Naive thymus-derived CD8-positive, alpha-beta T cell (primary cell): Measurements from ENCODE around the gene NR3C1. TPM values are rescaled to one million over a fixed set of nuclear protein-coding genes. Genes with fewer than 3 reads are reported as not detected.

ENCODE experiments used
- ATAC-seq, 2 donors: fragments of 150-1000 bp; cut with Tn5 transposase in 1 of 2; sonication (Bioruptor Pico), chemical (Tn5 transposase) in 1 of 2; 1 replicate in 1 of 2; 2 replicates in 1 of 2; pipeline ENCODE4 v1.10.0; 2021; ENCODE audit warnings: mild to moderate bottlenecking in 2 of 2, moderate library complexity in 2 of 2
- POLR2A ChIA-PET: fragments of 350-600 bp; sonication (Branson Sonifier 250); formaldehyde crosslinking; loops from one replicate; lab custom pipeline; 2021; ENCODE audit warnings: antibody characterized with exemption; lab: Charles Lee
- DNase-seq, 10 donors: peaks; one replicate each; pipeline versions ENCODE4 v3.0.0 to v3.0.0-alpha.2; 2020 to 2022
- H3K27ac Mint-ChIP-seq, 10 donors: one replicate each; pipeline ENCODE4 v1.8.0; 2020 to 2022; ENCODE audit warnings: mild to moderate bottlenecking in 10 of 10, mixed read lengths in 10 of 10, moderate library complexity in 4 of 10, inconsistent platforms in 1 of 10
- H3K27me3 Mint-ChIP-seq, 5 donors: one replicate each; pipeline ENCODE4 v1.8.0; 2021 to 2022; ENCODE audit warnings: mixed read lengths in 5 of 5
- H3K36me3 Mint-ChIP-seq, 3 donors: one replicate each; pipeline ENCODE4 v1.8.0; 2020 to 2022; ENCODE audit warnings: mixed read lengths in 3 of 3, mild to moderate bottlenecking in 2 of 3, inconsistent platforms in 1 of 3
- H3K4me1 Mint-ChIP-seq, 4 donors: one replicate each; pipeline ENCODE4 v1.8.0; 2021 to 2022; ENCODE audit warnings: mixed read lengths in 4 of 4
- H3K4me3 Mint-ChIP-seq, 10 donors: one replicate each; pipeline ENCODE4 v1.8.0; 2020 to 2022; ENCODE audit warnings: mild to moderate bottlenecking in 10 of 10, mixed read lengths in 10 of 10, moderate library complexity in 6 of 10, inconsistent platforms in 1 of 10
- H3K9me3 Mint-ChIP-seq, 9 donors: one replicate each; pipeline ENCODE4 v1.8.0; 2020 to 2022; ENCODE audit warnings: mixed read lengths in 9 of 9, mild to moderate bottlenecking in 3 of 9, inconsistent platforms in 1 of 9, moderate library complexity in 1 of 9
- polyA plus RNA-seq, 3 donors: library from polyadenylated mRNA; unstranded; fragments of 300-500 nt; fragmentation: Illumina TruSeq; gene quantifications; one replicate each; pipeline ENCODE4 v1.2.3, GENCODE V29; 2021
- total RNA-seq, 8 experiments: library from RNA in 2 of 8; stranded (reverse) in 2 of 8; gene quantifications; one replicate each; pipeline ENCODE4 v1.2.3 and lab custom pipeline; 2021 to 2026

Gene NR3C1
- total and polyA plus RNA-seq, 5 experiments from 2014 or later: 60.2 to 133 (median 83.9) TPM

DNA sequence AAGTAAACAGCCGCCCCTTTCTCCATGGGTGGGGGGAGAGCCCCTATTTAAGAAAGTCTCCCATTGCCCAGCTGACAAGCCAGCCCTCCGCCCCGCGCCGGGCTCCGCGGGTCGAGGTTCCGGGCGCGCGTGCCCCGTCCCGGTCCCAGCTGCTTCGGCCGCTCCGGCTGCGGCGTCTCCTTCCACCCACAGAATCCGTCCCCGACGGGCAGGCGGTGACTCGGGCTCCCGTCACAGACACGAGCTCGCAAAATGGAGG is 223 bp downstream of the NR3C1 start:
- peak overlapping the region in 8 of 10 donors; percentile 53 to 91 (median 84) for H3K27ac Mint-ChIP-seq
- H3K27me3 Mint-ChIP-seq: no peaks in the 10 kb centered on the region
- H3K4me1 Mint-ChIP-seq: peaks cover 20 to 48% (median 46%) of the 10 kb centered on the region in 4 donors
- H3K36me3 Mint-ChIP-seq: peaks cover 0 to 23% (median 23%) of the 10 kb centered on the region in 3 donors
- peaks cover 0 to 8% (median 0%) of the 10 kb centered on the region in 9 donors for H3K9me3 Mint-ChIP-seq
- DNase-seq: no peak
- peak; percentile 5 to 16 for ATAC-seq
- POLR2A ChIA-PET: interaction anchor here (0.6 to 3.4 kb wide), 18 partner anchors 11 to 789 kb away, joined by 3 to 190 read pairs (median 6); partner anchors contain the start of genes KCTD16 and YIPF5
- peak overlapping the region; percentile 70 to 96 (median 90) for H3K4me3 Mint-ChIP-seq

DNA sequence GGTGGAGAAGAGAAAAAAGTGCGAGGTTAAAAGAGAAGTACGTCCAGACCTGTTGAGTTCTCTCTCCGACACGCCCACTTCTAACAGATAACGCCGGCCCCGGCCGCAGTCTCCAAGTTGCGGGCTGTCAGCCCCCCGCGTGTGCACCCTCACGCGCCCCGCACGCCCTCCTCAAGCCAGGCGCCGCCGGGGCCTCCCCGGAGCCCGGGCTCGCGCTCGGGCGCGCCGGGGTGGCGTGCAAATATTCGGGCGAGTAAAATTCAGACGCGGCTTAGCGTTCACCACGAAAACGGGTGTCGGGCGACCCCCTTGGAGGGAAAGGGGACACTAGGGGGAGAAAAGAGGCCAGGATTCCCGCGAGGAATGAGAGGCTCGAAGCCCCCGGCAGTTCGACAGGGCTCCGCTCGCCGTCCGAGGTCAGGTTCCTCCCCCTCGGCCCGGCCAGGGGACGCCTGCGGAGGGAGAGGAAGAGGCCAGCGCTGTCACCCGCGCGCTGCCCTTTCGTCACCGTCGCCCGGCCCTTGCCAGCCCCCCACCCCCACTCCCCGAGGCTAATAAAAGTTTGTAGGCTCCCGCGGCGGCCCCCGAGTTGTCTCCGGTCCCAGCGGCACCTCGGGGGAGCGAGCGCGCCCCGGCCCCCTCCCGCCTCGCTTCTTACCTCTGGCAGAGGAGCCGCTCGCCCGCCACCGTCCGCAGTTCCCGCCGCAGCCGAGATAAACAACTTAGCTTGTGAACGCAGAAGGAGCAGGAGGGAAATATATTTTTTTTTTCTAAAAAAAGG is 743 bp downstream of the NR3C1 start:
- POLR2A ChIA-PET: interaction anchor here (0.6 to 3.4 kb wide), 16 partner anchors 11 to 786 kb away, joined by 3 to 190 read pairs (median 8); partner anchors contain the start of genes KCTD16 and YIPF5
- Mint-ChIP-seq H3K36me3 (peaks cover 0 to 23% (median 22%) of the 10 kb centered on the region in 3 donors), H3K4me3 (peak overlapping the region; percentile 70 to 96 (median 91)), H3K9me3 (peaks cover 0 to 8% (median 0%) of the 10 kb centered on the region in 9 donors), H3K27ac (peak overlapping the region; percentile 31 to 95 (median 86)), H3K27me3 (no peaks in the 10 kb centered on the region), H3K4me1 (peaks cover 20 to 53% (median 46%) of the 10 kb centered on the region in 4 donors)
- DNase-seq (peak; percentile 45 to 81 (median 50)), ATAC-seq (peak; percentile 1 to 4)

DNA sequence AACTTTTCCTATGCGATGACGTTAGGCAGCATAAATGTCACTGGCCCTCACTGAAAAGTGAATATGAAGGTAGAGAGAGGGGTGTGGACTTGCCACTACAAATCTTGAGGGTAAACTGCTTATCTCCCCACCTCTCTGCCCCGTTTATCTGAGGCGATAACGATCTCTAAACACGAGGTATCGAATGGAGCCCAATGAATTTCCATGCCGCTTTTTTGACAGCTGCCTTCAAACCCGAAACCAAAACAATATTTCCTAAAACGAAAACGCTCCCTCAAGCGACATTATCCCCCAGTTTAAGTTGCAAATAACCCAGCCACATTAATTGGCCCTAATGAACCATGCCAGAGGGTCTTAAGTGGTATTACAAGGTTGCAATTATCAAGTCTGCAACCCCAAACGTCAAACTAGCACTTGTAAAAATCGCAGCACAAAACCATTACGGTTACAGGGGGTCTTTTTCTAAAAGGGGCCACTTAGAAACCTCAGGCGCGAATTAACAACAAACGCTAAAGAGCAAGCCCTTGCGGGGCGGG is 1.4 kb downstream of the NR3C1 start:
- DNase-seq (peak in 4 of 10 donors; percentile 18 to 35 (median 30)), ATAC-seq (no peak)
- Mint-ChIP-seq H3K27me3 (no peaks in the 10 kb centered on the region), H3K36me3 (peaks cover 0 to 23% (median 22%) of the 10 kb centered on the region in 3 donors), H3K4me3 (peak overlapping the region; percentile 70 to 96 (median 91)), H3K9me3 (peaks cover 0 to 8% (median 0%) of the 10 kb centered on the region in 9 donors), H3K4me1 (peaks cover 20 to 59% (median 49%) of the 10 kb centered on the region in 4 donors), H3K27ac (peak overlapping the region; percentile 31 to 95 (median 86))
- POLR2A ChIA-PET: interaction anchor here (0.6 to 3.4 kb wide), 3 partner anchors 386 to 1559 kb away, joined by 4 to 37 read pairs (median 5); no protein-coding TSS in a partner anchor

DNA sequence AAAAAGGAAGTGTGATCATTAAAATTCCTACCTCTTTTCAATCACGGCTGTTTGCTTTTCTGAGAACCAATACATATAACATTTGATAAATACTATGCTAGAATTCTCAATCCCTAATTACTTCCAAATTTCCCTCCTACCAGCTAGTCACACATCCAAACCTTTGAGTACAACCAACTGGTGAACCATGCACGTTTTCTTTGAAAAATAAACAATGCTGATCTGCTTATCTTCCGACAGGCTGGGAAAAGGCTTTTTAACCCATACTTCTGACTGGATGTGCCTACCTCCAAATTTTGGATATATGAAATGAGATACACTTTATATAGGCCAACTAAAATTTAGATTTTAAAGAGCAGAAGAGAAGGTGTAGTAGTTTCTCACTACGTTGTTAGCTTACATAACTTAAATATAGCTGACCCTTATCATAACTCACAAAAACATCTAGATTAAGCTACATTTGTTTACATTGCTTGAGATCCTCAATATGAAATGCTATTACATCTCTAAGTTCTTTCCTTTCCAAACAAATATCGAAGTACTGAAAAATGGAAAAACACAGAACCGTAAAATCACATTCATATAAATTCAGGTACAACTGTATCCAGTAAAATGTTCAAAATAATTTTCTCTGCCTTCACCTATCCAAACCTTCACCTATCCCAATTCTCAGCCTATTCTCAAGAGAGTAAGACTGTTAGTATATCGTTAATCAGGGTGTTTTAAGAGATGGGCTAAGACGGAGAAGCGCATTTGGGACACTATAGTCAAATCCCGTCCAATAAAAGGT is 2.1 kb downstream of the NR3C1 start:
- no peak for DNase-seq
- Mint-ChIP-seq H3K9me3 (peaks cover 0 to 4% (median 0%) of the 10 kb centered on the region in 9 donors), H3K4me1 (peaks cover 22 to 65% (median 53%) of the 10 kb centered on the region in 4 donors), H3K27ac (peak overlapping the region in 9 of 10 donors; percentile 31 to 95 (median 86)), H3K4me3 (peak overlapping the region; percentile 70 to 96 (median 91)), H3K36me3 (peaks cover 0 to 27% (median 22%) of the 10 kb centered on the region in 3 donors), H3K27me3 (no peaks in the 10 kb centered on the region)
- POLR2A ChIA-PET: interaction anchor here (0.6 kb wide), 2 partner anchors 385 to 1559 kb away, joined by 4 to 5 read pairs; no protein-coding TSS in a partner anchor
- no peak for ATAC-seq

DNA sequence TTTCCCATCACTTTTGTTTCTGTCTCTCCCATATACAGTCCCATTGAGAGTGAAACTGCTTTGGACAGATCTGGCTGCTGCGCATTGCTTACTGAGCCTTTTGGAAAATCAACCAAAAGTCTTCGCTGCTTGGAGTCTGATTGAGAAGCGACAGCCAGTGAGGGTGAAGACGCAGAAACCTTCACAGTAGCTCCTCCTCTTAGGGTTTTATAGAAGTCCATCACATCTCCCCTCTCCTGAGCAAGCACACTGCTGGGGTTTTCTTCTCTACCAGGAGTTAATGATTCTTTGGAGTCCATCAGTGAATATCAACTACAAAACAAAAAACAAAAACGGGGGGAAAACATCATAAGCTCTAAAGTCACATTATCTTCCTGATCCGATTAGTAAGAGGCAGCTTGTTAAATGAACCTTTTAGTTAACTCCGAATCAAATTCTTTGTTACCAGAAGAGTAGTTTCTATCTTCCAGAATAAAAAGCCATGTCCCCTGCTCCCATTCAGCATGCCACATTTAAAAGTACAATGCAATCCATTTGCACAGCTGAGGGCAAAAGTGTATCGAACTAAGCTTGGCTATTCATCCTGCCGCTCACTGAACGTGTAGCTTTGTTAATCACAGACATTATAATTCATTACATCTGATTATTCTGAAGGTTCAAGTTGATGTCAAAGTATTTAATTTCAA is 2.8 kb downstream of the NR3C1 start:
- Mint-ChIP-seq H3K27ac (peak overlapping the region in 7 of 10 donors; percentile 58 to 86 (median 68)), H3K4me1 (peaks cover 24 to 71% (median 59%) of the 10 kb centered on the region in 4 donors), H3K36me3 (peaks cover 0 to 30% (median 22%) of the 10 kb centered on the region in 3 donors), H3K4me3 (peak overlapping the region; percentile 70 to 96 (median 91)), H3K27me3 (no peaks in the 10 kb centered on the region), H3K9me3 (no peaks in the 10 kb centered on the region)
- no peak for ATAC-seq
- no peak for DNase-seq
- POLR2A ChIA-PET: no interaction called here

DNA sequence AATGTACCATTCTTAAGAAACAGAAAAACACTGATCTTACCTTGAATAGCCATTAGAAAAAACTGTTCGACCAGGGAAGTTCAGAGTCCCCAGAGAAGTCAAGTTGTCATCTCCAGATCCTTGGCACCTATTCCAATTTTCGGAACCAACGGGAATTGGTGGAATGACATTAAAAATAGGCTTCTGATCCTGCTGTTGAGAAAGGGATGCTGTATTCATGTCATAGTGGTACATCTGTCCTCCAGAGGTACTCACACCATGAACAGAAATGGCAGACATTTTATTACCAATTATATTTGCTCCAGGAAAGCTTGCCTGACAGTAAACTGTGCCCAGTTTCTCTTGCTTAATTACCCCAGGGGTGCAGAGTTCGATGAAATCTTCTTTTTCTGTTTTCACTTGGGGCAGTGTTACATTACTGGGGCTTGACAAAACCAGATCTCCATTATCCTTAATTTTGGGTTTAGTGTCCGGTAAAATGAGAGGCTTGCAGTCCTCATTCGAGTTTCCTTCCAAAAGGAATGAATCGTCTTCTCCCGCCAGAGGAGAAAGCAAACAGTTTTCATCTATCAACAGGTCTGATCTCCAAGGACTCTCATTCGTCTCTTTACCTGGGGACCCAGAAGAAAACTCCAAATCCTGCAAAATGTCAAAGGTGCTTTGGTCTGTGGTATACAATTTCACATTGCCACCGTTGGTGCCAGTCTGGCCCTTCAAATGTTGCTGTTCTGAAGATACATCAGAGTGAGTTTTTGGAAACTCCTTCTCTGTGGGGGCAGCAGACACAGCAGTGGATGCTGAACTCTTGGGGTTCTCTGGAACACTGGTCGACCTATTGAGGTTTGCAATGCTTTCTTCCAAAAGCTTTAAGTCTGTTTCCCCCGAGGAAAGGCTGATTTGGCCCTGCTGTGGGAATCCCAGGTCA is 3.6 kb downstream of the NR3C1 start:
- ATAC-seq: no peak
- POLR2A ChIA-PET: no interaction called here
- H3K36me3 Mint-ChIP-seq: peaks cover 0 to 30% (median 22%) of the 10 kb centered on the region in 3 donors

DNA sequence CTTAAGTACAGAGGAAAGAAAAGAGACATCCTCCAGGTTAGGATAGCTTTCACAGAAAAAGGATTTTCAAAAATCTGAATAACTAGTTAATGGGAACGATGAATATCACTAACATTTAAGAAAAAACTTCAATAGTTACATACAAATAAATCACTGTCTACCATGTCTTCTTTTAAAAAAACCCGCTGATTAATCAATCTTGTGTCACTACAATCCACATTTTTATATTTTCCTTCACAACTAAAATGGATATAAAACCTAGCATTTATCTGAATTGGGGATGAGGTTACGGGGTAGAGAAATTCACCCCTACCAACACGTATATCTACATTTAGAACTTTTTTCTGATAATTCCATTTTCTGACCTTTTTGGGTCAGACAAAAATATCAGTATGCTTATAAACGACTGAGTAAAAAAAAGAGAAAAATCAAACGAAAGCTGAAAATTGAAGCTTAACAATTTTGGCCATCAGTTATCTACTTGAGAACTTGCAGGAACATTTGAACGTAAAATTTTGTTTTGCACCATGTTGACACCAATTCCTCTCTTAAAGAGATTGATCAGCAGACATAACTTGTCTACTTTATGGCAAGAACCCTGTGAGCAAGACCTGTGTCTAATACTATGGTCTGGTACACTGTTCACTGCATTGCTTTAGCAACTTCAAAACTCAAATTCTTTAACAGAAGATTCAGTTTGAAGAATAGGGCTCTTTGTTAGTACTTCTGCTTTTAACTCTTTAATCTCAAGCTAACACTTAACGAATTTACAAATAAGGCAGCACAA is 4.8 kb downstream of the NR3C1 start:
- DNase-seq (no peak), ATAC-seq (no peak)
- POLR2A ChIA-PET: no interaction called here
- Mint-ChIP-seq H3K4me1 (peaks cover 21 to 86% (median 65%) of the 10 kb centered on the region in 4 donors), H3K36me3 (peaks cover 0 to 30% (median 22%) of the 10 kb centered on the region in 3 donors), H3K27ac (peak overlapping the region in 6 of 10 donors; percentile 17 to 61 (median 39)), H3K9me3 (no peaks in the 10 kb centered on the region), H3K27me3 (no peaks in the 10 kb centered on the region), H3K4me3 (peak overlapping the region; percentile 70 to 96 (median 91))

More for the DNA sequence above, 3.6 kb downstream of the NR3C1 start:
- peak overlapping the region in 7 of 10 donors; percentile 29 to 86 (median 61) for H3K27ac Mint-ChIP-seq
- H3K4me1 Mint-ChIP-seq: peaks cover 21 to 73% (median 59%) of the 10 kb centered on the region in 4 donors
- peak overlapping the region; percentile 70 to 96 (median 91) for H3K4me3 Mint-ChIP-seq
- no peaks in the 10 kb centered on the region for H3K9me3 Mint-ChIP-seq
- no peaks in the 10 kb centered on the region for H3K27me3 Mint-ChIP-seq
- no peak for DNase-seq

DNA sequence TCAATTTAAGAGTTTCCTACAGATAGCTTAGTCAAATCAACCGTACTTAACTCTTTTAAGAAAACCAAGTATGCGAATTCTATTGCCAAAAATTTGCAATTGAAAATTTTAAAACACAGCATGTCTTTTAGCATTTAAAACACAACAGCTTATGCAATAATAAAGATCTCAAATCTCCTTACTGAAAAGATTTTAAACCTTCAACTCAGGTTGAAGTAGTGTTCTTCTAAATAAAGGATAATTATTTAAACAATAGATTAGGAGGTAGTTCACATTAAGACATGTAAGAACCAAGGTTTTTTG is 5.5 kb downstream of the NR3C1 start:
- H3K27me3 Mint-ChIP-seq: no peaks in the 10 kb centered on the region
- no peak for DNase-seq
- no peak for ATAC-seq
- no peaks in the 10 kb centered on the region for H3K9me3 Mint-ChIP-seq
- POLR2A ChIA-PET: no interaction called here
- peak overlapping the region in 1 of 10 donors; percentile 43 for H3K27ac Mint-ChIP-seq
- H3K36me3 Mint-ChIP-seq: peaks cover 0 to 30% (median 22%) of the 10 kb centered on the region in 3 donors
- H3K4me3 Mint-ChIP-seq: peak overlapping the region; percentile 70 to 96 (median 91)
- peaks cover 21 to 92% (median 68%) of the 10 kb centered on the region in 4 donors for H3K4me1 Mint-ChIP-seq

DNA sequence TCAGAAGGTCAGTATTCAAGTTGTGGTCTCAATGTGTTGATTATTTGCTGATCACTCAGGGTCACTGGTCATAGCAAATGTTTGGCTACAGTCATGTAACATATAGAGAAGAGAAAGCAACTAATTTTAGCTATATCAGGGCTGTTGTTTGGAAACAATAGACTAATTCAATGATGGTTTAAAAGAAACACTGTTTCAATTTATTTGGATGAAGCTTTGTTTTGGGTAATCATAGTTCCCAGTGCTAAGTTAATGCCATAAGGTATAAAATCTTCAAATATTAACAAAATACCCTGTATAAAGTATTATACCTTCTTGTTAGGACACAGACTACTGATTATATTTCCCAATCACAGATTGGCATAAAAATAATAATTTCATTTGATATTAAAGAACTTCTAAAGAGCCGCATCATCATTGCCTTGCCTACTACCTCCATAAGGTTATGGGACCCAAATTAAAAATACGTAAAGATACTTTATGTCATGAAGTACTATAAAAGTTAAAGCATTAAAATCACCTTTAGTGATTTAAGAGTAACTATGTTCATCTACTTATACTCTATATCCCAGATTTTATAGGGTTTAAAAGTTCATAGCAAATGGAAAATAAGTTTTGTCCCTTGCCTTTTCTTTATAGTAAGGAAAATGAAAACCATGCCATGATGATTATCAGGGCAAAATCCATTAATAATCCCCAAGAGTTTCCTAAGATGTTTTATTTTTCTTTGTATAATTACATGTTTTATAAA is 6.0 kb downstream of the NR3C1 start:
- H3K27ac Mint-ChIP-seq: no peak overlapping the region
- peaks cover 0 to 31% (median 22%) of the 10 kb centered on the region in 3 donors for H3K36me3 Mint-ChIP-seq
- POLR2A ChIA-PET: no interaction called here

More for the DNA sequence above, 6.0 kb downstream of the NR3C1 start:
- Mint-ChIP-seq H3K9me3 (no peaks in the 10 kb centered on the region), H3K4me1 (peaks cover 22 to 97% (median 72%) of the 10 kb centered on the region in 4 donors), H3K4me3 (peak overlapping the region; percentile 70 to 96 (median 91)), H3K27me3 (no peaks in the 10 kb centered on the region)
- ATAC-seq (no peak), DNase-seq (no peak)
